Ascending aorta (tissue), 2 donors: ENCODE results near the gene TJP2. TPM values are rescaled to one million over a fixed set of nuclear protein-coding genes. Genes with fewer than 3 reads are reported as not detected.

Experiments
- DNase-seq, 2 donors: peaks; one replicate each; pipeline ENCODE4 v3.0.0-alpha.2; 2019; ENCODE audit warnings: low spot score in 2 of 2
- H3K27ac ChIP-seq, 2 donors: fragments of 200-600 bp; sonication (generic); one replicate each; pipeline ENCODE4 v1.5.1; 2016 to 2017; ENCODE audit warnings: mild to moderate bottlenecking in 1 of 2
- H3K27me3 ChIP-seq: fragments of 200-600 bp; sonication (generic); one replicate; pipeline ENCODE4 v1.5.1; 2017
- H3K36me3 ChIP-seq, 2 donors: fragments of 200-600 bp; sonication (generic); one replicate each; pipeline ENCODE4 v1.5.1; 2016
- H3K4me1 ChIP-seq, 2 donors: fragments of 200-600 bp; sonication (generic); one replicate each; pipeline ENCODE4 v1.5.1; 2016 to 2017; ENCODE audit warnings: mild to moderate bottlenecking in 1 of 2
- H3K4me3 ChIP-seq, 2 donors: fragments of 200-600 bp; sonication (generic); one replicate each; pipeline ENCODE4 v1.5.1; 2016 to 2017; ENCODE audit warnings: mild to moderate bottlenecking in 1 of 2
- H3K9me3 ChIP-seq, 2 donors: fragments of 200-600 bp; sonication (generic); one replicate each; pipeline ENCODE4 v1.5.1; 2016
- CTCF ChIP-seq, 3 experiments: fragments of 200-600 bp in 2 of 3; fragments of 450-650 bp in 1 of 3; sonication (generic) in 2 of 3; IDR thresholded peaks; one replicate each; pipeline ENCODE4 v1.5.1; 2016 to 2019; ENCODE audit warnings: antibody characterized with exemption in 3 of 3, mild to moderate bottlenecking in 1 of 3, moderate library complexity in 1 of 3
- intact Hi-C: fragments of 100-400 bp; cut with DNase I; formaldehyde crosslinking; loops from one replicate; pipeline ENCODE4 v1.15.1; 2023
- total RNA-seq: library from RNA; depleted of rRNA; stranded (reverse); fragments of >200 nt; gene quantifications from one replicate; pipeline ENCODE4 v1.1.0, GENCODE V29; 2016

The TJP2 gene
- total RNA-seq, 1 donor from 2014 or later = 154 TPM

DNA sequence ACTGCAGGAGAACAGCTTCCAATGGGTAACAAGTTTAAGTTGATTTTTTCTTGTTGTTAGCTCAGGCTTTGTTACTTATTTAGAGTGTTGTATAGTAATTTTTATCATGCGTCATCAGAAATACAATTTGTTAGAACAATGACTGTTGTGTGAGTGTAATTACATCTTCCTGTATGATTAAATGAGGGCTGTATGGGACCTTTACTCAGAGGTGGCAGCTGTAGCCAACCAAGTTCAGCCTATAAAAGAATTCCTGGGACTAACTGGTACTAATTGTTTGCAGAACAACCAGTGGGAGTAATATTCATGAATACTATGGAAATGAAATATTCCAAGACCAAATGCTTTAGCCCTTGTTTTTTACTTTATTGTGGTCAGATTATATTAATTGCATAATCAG lies 30.8 kb upstream of the TJP2 start:
- intact Hi-C loops = no loop called here
- TF ChIP-seq CTCF (IDR thresholded peaks at IDR 0.05) = no peak

DNA sequence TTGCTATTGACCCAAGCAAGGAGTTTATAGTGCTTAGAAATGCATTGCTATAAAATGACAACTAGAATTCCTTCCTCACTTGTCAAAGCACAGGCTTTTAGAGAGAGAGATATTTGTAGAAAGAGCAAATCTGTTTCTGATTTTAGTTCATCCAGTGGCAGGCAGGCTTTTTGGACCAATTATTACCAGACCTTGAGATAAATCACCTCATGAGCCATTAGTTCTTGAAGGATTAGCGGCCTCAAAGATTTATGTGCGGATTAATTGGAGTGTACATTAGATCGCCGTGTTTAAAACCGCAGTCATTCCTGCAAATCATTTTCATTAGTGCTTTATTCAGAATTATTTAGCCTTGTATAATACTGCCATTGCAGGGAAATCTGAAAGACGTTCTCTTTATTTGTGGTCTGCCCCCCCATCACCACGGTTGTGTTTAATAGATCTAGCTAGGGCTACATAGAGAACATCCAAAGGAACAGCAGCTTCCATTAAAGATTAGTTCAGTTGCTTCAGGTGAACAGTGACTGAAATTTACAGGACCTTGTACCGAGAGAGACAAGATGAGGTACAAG lies 28.8 kb upstream of the TJP2 start:
- Histone ChIP-seq H3K36me3 (no peaks in the 10 kb centered on the region), H3K27me3 (no peaks in the 10 kb centered on the region), H3K4me3 (no peak overlapping the region), H3K9me3 (no peaks in the 10 kb centered on the region), H3K27ac (no peak overlapping the region), H3K4me1 (peaks cover 0 to 9% of the 10 kb centered on the region in 2 donors)
- DNase-seq = no peak
- intact Hi-C loops = loop anchor here (5.0 kb wide), 1 partner anchor 93 kb away; no protein-coding TSS in a partner anchor
- TF ChIP-seq CTCF (IDR thresholded peaks at IDR 0.05) = no peak

More for the DNA sequence above, 30.8 kb upstream of the TJP2 start:
- no peak for DNase-seq
- no peaks in the 10 kb centered on the region for H3K4me1 ChIP-seq
- no peak overlapping the region for H3K4me3 ChIP-seq
- H3K36me3 ChIP-seq = no peaks in the 10 kb centered on the region
- H3K9me3 ChIP-seq = no peaks in the 10 kb centered on the region
- H3K27ac ChIP-seq = no peak overlapping the region
- no peaks in the 10 kb centered on the region for H3K27me3 ChIP-seq

GRCh38 chr9:69147041-69147834 lies 26.8 kb upstream of the TJP2 start:
- Histone ChIP-seq H3K27me3 (no peaks in the 10 kb centered on the region), H3K36me3 (no peaks in the 10 kb centered on the region), H3K4me1 (peaks cover 3 to 10% of the 10 kb centered on the region in 2 donors), H3K9me3 (no peaks in the 10 kb centered on the region), H3K27ac (no peak overlapping the region), H3K4me3 (no peak overlapping the region)
- intact Hi-C loops = loop anchor here (5.0 kb wide), 1 partner anchor 95 kb away; no protein-coding TSS in a partner anchor
- no peak for TF ChIP-seq CTCF (IDR thresholded peaks at IDR 0.05)
- DNase-seq = no peak

GRCh38 chr9:69149321-69149807 lies 24.7 kb upstream of the TJP2 start:
- Histone ChIP-seq H3K36me3 (no peaks in the 10 kb centered on the region), H3K4me3 (peak overlapping the region; percentile 14 to 33), H3K27ac (peak overlapping the region; percentile 63 to 65), H3K4me1 (peaks cover 3 to 13% of the 10 kb centered on the region in 2 donors), H3K27me3 (no peaks in the 10 kb centered on the region), H3K9me3 (no peaks in the 10 kb centered on the region)
- TF ChIP-seq CTCF (IDR thresholded peaks at IDR 0.05) = peak; percentile 25 to 64 (median 44)
- intact Hi-C loops = loop anchor here (5.0 kb wide), 1 partner anchor 97 kb away; no protein-coding TSS in a partner anchor
- DNase-seq = no peak

DNA sequence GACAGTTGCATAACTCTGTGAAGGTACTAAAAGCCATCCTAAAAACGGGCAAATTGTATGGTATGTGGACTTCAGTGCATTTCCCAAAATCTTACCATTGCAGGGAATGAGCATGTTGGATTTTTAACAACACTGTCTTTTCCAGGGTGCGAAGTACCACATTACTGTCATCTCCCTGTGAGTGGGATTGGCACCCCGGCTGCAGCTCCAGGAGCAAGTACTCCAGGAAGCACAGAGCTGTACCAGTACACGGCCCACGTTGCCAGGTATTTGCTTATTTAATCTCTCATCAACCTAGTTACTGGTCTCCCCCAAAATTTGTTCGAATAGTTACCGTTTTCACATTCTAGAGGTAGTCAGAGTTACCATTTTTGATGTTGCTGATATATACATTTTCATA lies 22.6 kb upstream of the TJP2 start:
- intact Hi-C loops = no loop called here
- no peaks in the 10 kb centered on the region for H3K27me3 ChIP-seq

More for the DNA sequence above, 22.6 kb upstream of the TJP2 start:
- Histone ChIP-seq H3K9me3 (no peaks in the 10 kb centered on the region), H3K4me3 (no peak overlapping the region), H3K36me3 (no peaks in the 10 kb centered on the region), H3K4me1 (peaks cover 3 to 13% of the 10 kb centered on the region in 2 donors), H3K27ac (no peak overlapping the region)
- TF ChIP-seq CTCF (IDR thresholded peaks at IDR 0.05) = no peak
- peak in 1 of 2 donors; percentile 28 for DNase-seq
